OCI-LY3 (cell line): ENCODE data around the gene POTEH.
"Not testable (repeated sequence)": the region's sequence is repeated elsewhere in the genome, so short reads cannot be mapped to it uniquely, and the experiment has no call there.

ENCODE experiments used
- H2AFZ ChIP-seq: fragments of 200-600, 300-600 bp; shearing (Covaris generic); 2 replicates; pipeline ENCODE4 v1.6.0; 2014; ENCODE audit warnings: antibody characterized with exemption, low read depth, low read length
- H3K27ac ChIP-seq: fragments of 200-600, 300-600 bp; sonication (generic); 2 replicates; pipeline ENCODE4 v1.5.1; 2014; ENCODE audit warnings: mild to moderate bottlenecking, low read length, moderate library complexity, mixed read lengths
- H3K27me3 ChIP-seq: fragments of 200-600, 300-600 bp; sonication (generic); 2 replicates; pipeline ENCODE4 v1.6.1; 2014; ENCODE audit warnings: low read depth, low read length, mixed read lengths
- H3K36me3 ChIP-seq: fragments of 200-600, 300-600 bp; sonication (generic); replicated peaks from 2 replicates; pipeline ENCODE3; 2014; ENCODE audit warnings: low read depth, low read length, mixed read lengths
- H3K4me1 ChIP-seq: fragments of 300-600, 200-600 bp; sonication (generic); 2 replicates; pipeline ENCODE4 v1.6.1; 2014; ENCODE audit warnings: low read length, mixed read lengths
- H3K4me2 ChIP-seq: fragments of 200-600, 300-600 bp; sonication (generic); 2 replicates; pipeline ENCODE4 v1.6.1; 2014; ENCODE audit warnings: low read length, mixed read lengths
- H3K4me3 ChIP-seq: fragments of 300-600, 200-600 bp; sonication (generic); 2 replicates; pipeline ENCODE4 v1.5.1; 2014; ENCODE audit warnings: antibody characterized with exemption, mild to moderate bottlenecking, low read length, moderate library complexity
- H3K79me2 ChIP-seq: fragments of 300-600, 200-600 bp; shearing (Covaris generic); 2 replicates; pipeline ENCODE4 v1.6.1; 2014; ENCODE audit warnings: mild to moderate bottlenecking, low read length, mixed read lengths
- H3K9ac ChIP-seq: fragments of 300-600, 200-600 bp; shearing (Covaris generic); 2 replicates; pipeline ENCODE4 v1.6.0; 2014; ENCODE audit warnings: mild to moderate bottlenecking, low read length, moderate library complexity
- H3K9me3 ChIP-seq: fragments of 200-600, 300-600 bp; shearing (Covaris generic); 2 replicates; pipeline ENCODE4 v1.6.1; 2014; ENCODE audit warnings: low read length, mixed read lengths; ENCODE audit not compliant: insufficient read depth
- H4K20me1 ChIP-seq: fragments of 200-600, 300-600 bp; sonication (generic); 2 replicates; pipeline ENCODE4 v1.6.1; 2016; ENCODE audit warnings: low read length, mixed read lengths; ENCODE audit not compliant: insufficient read depth

Gene POTEH

GRCh38 chr22:15684115-15684514 lies 5.7 kb upstream of the POTEH start:
- not testable (repeated sequence) for H3K9me3 ChIP-seq, H3K27ac ChIP-seq, H3K9ac ChIP-seq, H3K79me2 ChIP-seq, H3K4me2 ChIP-seq, H3K4me3 ChIP-seq, H3K4me1 ChIP-seq, H4K20me1 ChIP-seq, H3K27me3 ChIP-seq, H2AFZ ChIP-seq, H3K36me3 ChIP-seq

- H3K4me3 ChIP-seq, H3K36me3 ChIP-seq, H4K20me1 ChIP-seq, H3K9ac ChIP-seq, H3K4me1 ChIP-seq, H3K4me2 ChIP-seq, H2AFZ ChIP-seq, H3K9me3 ChIP-seq, H3K27me3 ChIP-seq, H3K79me2 ChIP-seq, H3K27ac ChIP-seq: not testable (repeated sequence)
Observed at GRCh38 chr22:15684695-15685094, 5.1 kb upstream of the POTEH start.

- H3K4me1 ChIP-seq, H3K4me3 ChIP-seq, H3K9ac ChIP-seq, H3K9me3 ChIP-seq, H3K36me3 ChIP-seq, H3K27ac ChIP-seq, H4K20me1 ChIP-seq, H3K79me2 ChIP-seq, H3K27me3 ChIP-seq, H2AFZ ChIP-seq, H3K4me2 ChIP-seq: not testable (repeated sequence)
Observed at GRCh38 chr22:15685641-15686040, 4.2 kb upstream of the POTEH start.

- not testable (repeated sequence) for H3K4me1 ChIP-seq, H3K79me2 ChIP-seq, H3K36me3 ChIP-seq, H3K4me2 ChIP-seq, H3K4me3 ChIP-seq, H3K27me3 ChIP-seq, H3K9me3 ChIP-seq, H2AFZ ChIP-seq, H3K27ac ChIP-seq, H3K9ac ChIP-seq, H4K20me1 ChIP-seq
Observed at GRCh38 chr22:15687086-15687485, 2.7 kb upstream of the POTEH start.

- not testable (repeated sequence) for H3K4me2 ChIP-seq, H3K9ac ChIP-seq
Observed at GRCh38 chr22:15687676-15688075, 2.1 kb upstream of the POTEH start.

GRCh38 chr22:15688090-15688489 lies 1.7 kb upstream of the POTEH start:
- not testable (repeated sequence) for H4K20me1 ChIP-seq, H2AFZ ChIP-seq, H3K4me3 ChIP-seq, H3K36me3 ChIP-seq, H3K27ac ChIP-seq, H3K27me3 ChIP-seq, H3K79me2 ChIP-seq, H3K9me3 ChIP-seq, H3K9ac ChIP-seq, H3K4me2 ChIP-seq, H3K4me1 ChIP-seq

More at GRCh38 chr22:15687676-15688075, 2.1 kb upstream of the POTEH start:
- not testable (repeated sequence) for H3K9me3 ChIP-seq, H3K79me2 ChIP-seq, H3K36me3 ChIP-seq, H3K4me1 ChIP-seq, H3K4me3 ChIP-seq, H3K27ac ChIP-seq, H4K20me1 ChIP-seq, H2AFZ ChIP-seq, H3K27me3 ChIP-seq

- H4K20me1 ChIP-seq, H3K4me3 ChIP-seq, H3K36me3 ChIP-seq, H3K9ac ChIP-seq, H3K9me3 ChIP-seq, H2AFZ ChIP-seq, H3K4me2 ChIP-seq, H3K27ac ChIP-seq, H3K4me1 ChIP-seq, H3K79me2 ChIP-seq, H3K27me3 ChIP-seq: not testable (repeated sequence)
Observed at GRCh38 chr22:15689012-15689748, 646 bp upstream of the POTEH start.

GRCh38 chr22:15713600-15713999 lies 23.8 kb downstream of the POTEH start:
- not testable (repeated sequence) for H3K4me1 ChIP-seq, H4K20me1 ChIP-seq, H3K4me2 ChIP-seq, H3K4me3 ChIP-seq, H3K27me3 ChIP-seq, H3K9ac ChIP-seq, H2AFZ ChIP-seq, H3K79me2 ChIP-seq, H3K36me3 ChIP-seq, H3K27ac ChIP-seq, H3K9me3 ChIP-seq

GRCh38 chr22:15714125-15714524 lies 24.3 kb downstream of the POTEH start:
- not testable (repeated sequence) for H3K9ac ChIP-seq, H3K4me3 ChIP-seq, H4K20me1 ChIP-seq, H3K4me2 ChIP-seq, H2AFZ ChIP-seq, H3K36me3 ChIP-seq, H3K79me2 ChIP-seq, H3K27ac ChIP-seq, H3K27me3 ChIP-seq, H3K9me3 ChIP-seq, H3K4me1 ChIP-seq

GRCh38 chr22:15721884-15722283 lies 32.1 kb downstream of the POTEH start:
- not testable (repeated sequence) for H3K4me1 ChIP-seq, H3K4me3 ChIP-seq

More at GRCh38 chr22:15721884-15722283, 32.1 kb downstream of the POTEH start:
- not testable (repeated sequence) for H3K4me2 ChIP-seq, H2AFZ ChIP-seq, H3K27me3 ChIP-seq, H3K9ac ChIP-seq, H3K79me2 ChIP-seq, H3K27ac ChIP-seq, H4K20me1 ChIP-seq, H3K9me3 ChIP-seq, H3K36me3 ChIP-seq
